Osteocyte (in vitro differentiated cells): ENCODE data around the gene NGEF. TPM values are rescaled to one million over a fixed set of nuclear protein-coding genes. Genes with fewer than 3 reads are reported as not detected.

Experiments
- DNase-seq: peaks from one replicate; pipeline ENCODE4 v3.0.0; 2021; ENCODE audit warnings: mixed read lengths; ENCODE audit not compliant: unreplicated experiment; ENCODE audit errors: extremely low spot score
- H3K27ac Mint-ChIP-seq: one replicate; pipeline ENCODE4 v1.8.0; 2021; ENCODE audit warnings: mild to moderate bottlenecking, mixed read lengths; ENCODE audit not compliant: unreplicated experiment
- H3K27me3 Mint-ChIP-seq: one replicate; pipeline ENCODE4 v1.8.0; 2021; ENCODE audit warnings: mixed read lengths; ENCODE audit not compliant: unreplicated experiment
- H3K36me3 Mint-ChIP-seq: one replicate; pipeline ENCODE4 v1.8.0; 2021; ENCODE audit warnings: mixed read lengths; ENCODE audit not compliant: unreplicated experiment
- H3K4me1 Mint-ChIP-seq: one replicate; pipeline ENCODE4 v1.8.0; 2021; ENCODE audit warnings: mixed read lengths; ENCODE audit not compliant: unreplicated experiment
- H3K4me3 Mint-ChIP-seq: one replicate; pipeline ENCODE4 v1.8.0; 2021; ENCODE audit warnings: mild to moderate bottlenecking, moderate library complexity, mixed read lengths; ENCODE audit not compliant: unreplicated experiment
- H3K9me3 Mint-ChIP-seq: one replicate; pipeline ENCODE4 v1.8.0; 2021; ENCODE audit warnings: mixed read lengths; ENCODE audit not compliant: unreplicated experiment
- CTCF ChIP-seq: fragments of 200-600 bp; sonication (generic); IDR thresholded peaks from 2 replicates; pipeline ENCODE4 v1.5.0; 2021; ENCODE audit warnings: antibody characterized with exemption, mild to moderate bottlenecking, moderate library complexity
- total RNA-seq: library from RNA; stranded (reverse); gene quantifications from 2 replicates; pipeline ENCODE4 v1.2.1, GENCODE V29; 2021

The NGEF gene
- total RNA-seq, 1 donor from 2014 or later = 0.27 TPM

- TF ChIP-seq CTCF = no peak
- Mint-ChIP-seq H3K27ac (no peak overlapping the region), H3K9me3 (peaks cover 5% of the 10 kb centered on the region), H3K27me3 (peaks cover 8% of the 10 kb centered on the region), H3K36me3 (no peaks in the 10 kb centered on the region), H3K4me3 (no peak overlapping the region), H3K4me1 (peaks cover 4% of the 10 kb centered on the region)
- DNase-seq = no peak
Observed at GRCh38 chr2:233036162-233036838, 23.2 kb upstream of the NGEF start.

DNA sequence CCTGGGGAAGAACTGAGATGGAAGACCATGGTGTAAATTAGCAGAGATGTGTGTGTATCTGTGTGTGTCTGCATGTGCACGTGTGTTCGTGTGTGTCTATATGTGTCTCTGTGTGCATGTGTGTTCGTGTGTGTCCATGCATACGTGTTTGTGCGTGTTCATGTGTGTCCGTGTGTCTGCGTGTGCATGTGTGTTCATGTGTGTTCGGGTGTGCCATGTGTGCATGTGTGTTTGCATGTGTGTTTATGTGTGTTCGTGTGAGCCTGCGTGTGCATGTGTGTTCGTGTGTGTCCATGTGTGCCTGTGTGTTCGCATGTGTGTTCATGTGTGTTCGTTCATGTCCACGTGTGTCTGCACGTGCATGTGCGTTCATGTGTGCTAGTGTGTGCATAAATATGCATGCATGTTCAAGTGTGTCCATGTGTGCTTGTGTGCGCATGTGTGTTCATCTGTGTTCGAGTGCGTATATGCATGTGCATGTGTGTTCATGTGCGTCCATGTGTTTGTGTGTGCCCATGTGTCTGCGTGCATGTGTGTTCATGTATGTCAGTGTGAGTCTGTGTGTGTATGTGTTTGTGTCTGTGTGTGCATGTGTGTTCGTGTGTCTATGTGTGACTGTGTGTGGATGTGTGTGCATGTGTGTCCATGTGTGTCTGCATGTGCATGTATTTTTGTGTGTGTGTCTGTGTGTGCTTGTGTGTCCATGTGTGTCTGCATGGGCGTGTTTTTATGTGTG lies 22.5 kb upstream of the NGEF start:
- peaks cover 5% of the 10 kb centered on the region for H3K9me3 Mint-ChIP-seq
- TF ChIP-seq CTCF = no peak
- H3K4me1 Mint-ChIP-seq = peaks cover 4% of the 10 kb centered on the region
- no peak overlapping the region for H3K27ac Mint-ChIP-seq
- no peak overlapping the region for H3K4me3 Mint-ChIP-seq
- H3K27me3 Mint-ChIP-seq = peaks cover 5% of the 10 kb centered on the region
- DNase-seq = no peak
- no peaks in the 10 kb centered on the region for H3K36me3 Mint-ChIP-seq

DNA sequence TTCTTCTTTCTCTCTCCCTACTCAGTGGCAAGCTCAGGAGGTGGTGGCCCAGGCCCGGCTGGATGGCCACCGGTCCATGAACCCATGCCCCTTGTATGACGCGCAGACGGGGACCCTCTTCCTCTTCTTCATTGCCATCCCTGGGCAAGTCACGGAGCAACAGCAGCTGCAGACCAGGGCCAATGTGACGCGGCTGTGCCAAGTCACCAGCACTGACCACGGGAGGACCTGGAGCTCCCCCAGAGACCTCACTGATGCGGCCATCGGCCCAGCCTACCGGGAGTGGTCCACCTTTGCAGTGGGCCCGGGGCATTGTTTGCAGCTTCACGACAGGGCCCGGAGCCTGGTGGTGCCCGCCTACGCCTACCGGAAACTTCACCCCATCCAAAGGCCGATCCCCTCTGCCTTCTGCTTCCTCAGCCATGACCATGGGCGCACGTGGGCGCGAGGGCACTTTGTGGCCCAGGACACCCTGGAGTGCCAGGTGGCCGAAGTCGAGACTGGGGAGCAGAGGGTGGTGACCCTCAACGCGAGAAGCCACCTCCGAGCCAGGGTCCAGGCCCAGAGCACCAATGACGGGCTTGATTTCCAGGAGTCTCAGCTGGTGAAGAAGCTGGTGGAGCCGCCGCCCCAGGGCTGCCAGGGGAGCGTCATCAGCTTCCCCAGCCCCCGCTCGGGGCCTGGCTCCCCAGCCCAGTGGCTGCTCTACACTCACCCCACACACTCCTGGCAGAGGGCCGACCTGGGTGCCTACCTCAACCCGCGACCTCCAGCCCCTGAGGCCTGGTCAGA lies 21.2 kb upstream of the NGEF start:
- Mint-ChIP-seq H3K27me3 (no peaks in the 10 kb centered on the region), H3K4me3 (no peak overlapping the region), H3K9me3 (peaks cover 5% of the 10 kb centered on the region), H3K27ac (no peak overlapping the region), H3K36me3 (no peaks in the 10 kb centered on the region), H3K4me1 (peaks cover 2% of the 10 kb centered on the region)
- no peak for DNase-seq
- no peak for TF ChIP-seq CTCF

- DNase-seq = no peak
- Mint-ChIP-seq H3K9me3 (peaks cover 5% of the 10 kb centered on the region), H3K4me1 (no peaks in the 10 kb centered on the region), H3K36me3 (no peaks in the 10 kb centered on the region), H3K27me3 (no peaks in the 10 kb centered on the region), H3K4me3 (no peak overlapping the region), H3K27ac (no peak overlapping the region)
- TF ChIP-seq CTCF = no peak
Observed at GRCh38 chr2:233033672-233034071, 20.6 kb upstream of the NGEF start.
